Measurements from ENCODE around the gene MYO1C. TPM values are rescaled to one million over a fixed set of nuclear protein-coding genes. Genes with fewer than 3 reads are reported as not detected.

MYO1C gene
- total and polyA plus RNA-seq, 9 of the 15 experiments (the other 6 are each of a cell fraction or from before 2014, with no cell fraction given) = 0.46 to 32.5 (median 11.6) TPM

- DNase-seq (ENCODE audit: extremely low read depth in 1 of 4, low spot score in 3 of 4) (peak; percentile 90 to 96 (median 93)), ATAC-seq (peak; percentile 98), FAIRE-seq (peak; percentile 87)
- Histone ChIP-seq H3K27ac (ENCODE audit: extremely low read depth, low read depth, low read length) (peak within 1 kb of the TSS; percentile 92), H3K27me3 (ENCODE audit: control insufficient read depth in 2 of 2, insufficient read depth in 2 of 2, low read length in 2 of 2) (no peaks in the 10 kb centered on the region), H3K79me2 (ENCODE audit: control insufficient read depth, insufficient read depth, low read length) (peaks cover 25% of the 10 kb centered on the region), H3K9me3 (replicated peaks; ENCODE audit: control insufficient read depth, insufficient read depth, low read depth, low read length) (no peaks in the 10 kb centered on the region), H3K9me1 (ENCODE audit: control insufficient read depth, insufficient read depth, low read length) (no peaks in the 10 kb centered on the region), H4K20me1 (replicated peaks; ENCODE audit: control insufficient read depth, insufficient read depth, low read length) (no peaks in the 10 kb centered on the region), H3K4me2 (ENCODE audit: insufficient read depth, low read length) (peak within 1 kb of the TSS; percentile 93), H3K4me3 (peak within 1 kb of the TSS; percentile 92), H3K4me1 (replicated peaks in 1 of 2; ENCODE audit: control insufficient read depth in 2 of 2, insufficient read depth in 2 of 2, low read length in 2 of 2) (peaks cover 15% of the 10 kb centered on the region in 2 experiments; a peak in 4 of 5 replicates), H3K9ac (ENCODE audit: insufficient read depth in 1 of 2, low read depth in 2 of 2, low read length in 2 of 2) (peak within 1 kb of the TSS; percentile 91 to 99), H2AFZ (ENCODE audit: low read depth, low read length) (peak within 1 kb of the TSS; percentile 95), H3K36me3 (ENCODE audit: control insufficient read depth, insufficient read depth, low read length) (peaks cover 27% of the 10 kb centered on the region; the same call in 2 of the 3 replicates)
- POLR2A ChIA-PET = interaction anchor here (0.5 to 2.1 kb wide), 17 partner anchors 10 to 218 kb away, joined by 3 to 9 read pairs (median 4); no protein-coding TSS in a partner anchor
- intact Hi-C loops (cut with micrococcal nuclease) = loop anchor here (2.0 to 10.0 kb wide), 3 partner anchors 28 to 242 kb away; partner anchors contain the start of genes BHLHA9, CRK and TRARG1
- in situ Hi-C loops (cut with MboI) = loop anchor here (10.0 kb wide), 1 partner anchor 242 kb away; the partner anchor contains the start of genes BHLHA9 and TRARG1
- CTCF ChIA-PET (ENCODE audit: low intra/inter-chr PET ratio) = interaction anchor here (1.4 to 1.5 kb wide), 3 partner anchors 151 to 257 kb away, joined by 6 to 12 read pairs (median 8); no protein-coding TSS in a partner anchor
- WGBS (ENCODE audit: insufficient coverage, low coverage, missing lambda C conversion rate) = 2% methylated on average over 31 of the region's 91 CpGs
- BruUV-seq (replicated peaks) = no TSS peak
- no peak for TF ChIP-seq ZNF589 (CRISPR knock-in tag; IDR thresholded peaks at IDR 0.05; ENCODE audit: low read depth)
- TF ChIP-seq MAFF (IDR thresholded peaks at IDR 0.05; ENCODE audit: low read length) = no peak
- TF ChIP-seq ERF (CRISPR knock-in tag; IDR thresholded peaks at IDR 0.05) = no peak
- TF ChIP-seq PML (IDR thresholded peaks at IDR 0.05; ENCODE audit: low read length) = 0 out of 2 replicates have a peak, but pooled peaks have one; percentile 17
- 0 out of 2 replicates have a peak, but pooled peaks have one; percentile 36 for TF ChIP-seq ZFPM2 (CRISPR knock-in tag; IDR thresholded peaks at IDR 0.05)
- peak; percentile 89 for TF ChIP-seq POLR2A (conservative IDR thresholded peaks at IDR 0.05)
- no peak for TF ChIP-seq BCLAF1 (IDR thresholded peaks at IDR 0.05; ENCODE audit: borderline replicate concordance in 1 of 2, control insufficient read depth in 1 of 2, low read depth in 2 of 2, low read length in 1 of 2)
Observed at GRCh38 chr17:1516388-1517161, 24.1 kb upstream of the MYO1C start, which contains the start of gene INPP5K. INPP5K (minus strand) TSS chr17:1516612; CDS start chr17:1516499, 113 bp downstream.
